ENCODE results near the gene PLXDC1. TPM values are rescaled to one million over a fixed set of nuclear protein-coding genes. Genes with fewer than 3 reads are reported as not detected.

PLXDC1 gene
- total and polyA plus RNA-seq, 2 donors (not counting 1 experiment from before 2014, with no cell fraction given): 5.8 to 6.3 TPM

GRCh38 chr17:39126436-39126835, 25.0 kb downstream of the PLXDC1 start:
- DNase-seq (ENCODE audit: low read depth in 2 of 2): peak in 1 of 2 donors; percentile 28
- no peaks in the 10 kb centered on the region for H3K4me1 ChIP-seq (ENCODE audit: control insufficient read depth, extremely low read depth, insufficient read depth, low read length)

GRCh38 chr17:39125143-39125875, 26.1 kb downstream of the PLXDC1 start:
- Histone ChIP-seq H3K4me3 (replicated peaks in 1 of 4; ENCODE audit: control extremely low read depth in 1 of 4, insufficient read depth in 1 of 4, low read depth in 3 of 4, low read length in 4 of 4) (no peak overlapping the region), H3K4me2 (ENCODE audit: extremely low read depth, insufficient read depth, low read length) (no peak overlapping the region), H3K9me3 (ENCODE audit: control insufficient read depth, insufficient read depth, low read depth, low read length) (no peaks in the 10 kb centered on the region), H4K20me1 (ENCODE audit: control insufficient read depth, extremely low read depth, insufficient read depth, low read length) (no peaks in the 10 kb centered on the region), H3K4me1 (ENCODE audit: control insufficient read depth, extremely low read depth, insufficient read depth, low read length) (no peaks in the 10 kb centered on the region), H2AFZ (ENCODE audit: low read length) (no peak overlapping the region), H3K79me2 (ENCODE audit: control insufficient read depth, insufficient read depth, low read length) (no peaks in the 10 kb centered on the region), H3K36me3 (ENCODE audit: control insufficient read depth, insufficient read depth, low read length) (no peaks in the 10 kb centered on the region), H3K27ac (ENCODE audit: insufficient read depth, low read length) (no peak overlapping the region), H3K9ac (ENCODE audit: insufficient read depth, low read length) (no peak overlapping the region), H3K27me3 (ENCODE audit: control insufficient read depth, insufficient read depth, low read length) (no peaks in the 10 kb centered on the region)
- DNase-seq (ENCODE audit: low read depth in 2 of 2): no peak
- no peak for TF ChIP-seq CTCF (conservative IDR thresholded peaks at IDR 0.05 in 1 of 2, IDR thresholded peaks at IDR 0.05 in 1 of 2; ENCODE audit: low read depth in 1 of 2, low read length in 2 of 2)
- TF ChIP-seq EZH2 (IDR thresholded peaks at IDR 0.05; ENCODE audit: low read length, missing control alignments): no peak

More at GRCh38 chr17:39126436-39126835, 25.0 kb downstream of the PLXDC1 start:
- Histone ChIP-seq H3K36me3 (ENCODE audit: control insufficient read depth, insufficient read depth, low read length) (no peaks in the 10 kb centered on the region), H3K79me2 (ENCODE audit: control insufficient read depth, insufficient read depth, low read length) (no peaks in the 10 kb centered on the region), H3K9me3 (ENCODE audit: control insufficient read depth, insufficient read depth, low read depth, low read length) (no peaks in the 10 kb centered on the region), H3K4me3 (replicated peaks in 1 of 4; ENCODE audit: control extremely low read depth in 1 of 4, insufficient read depth in 1 of 4, low read depth in 3 of 4, low read length in 4 of 4) (no peak overlapping the region), H3K9ac (ENCODE audit: insufficient read depth, low read length) (no peak overlapping the region), H3K27ac (ENCODE audit: insufficient read depth, low read length) (no peak overlapping the region), H2AFZ (ENCODE audit: low read length) (no peak overlapping the region), H3K4me2 (ENCODE audit: extremely low read depth, insufficient read depth, low read length) (no peak overlapping the region), H4K20me1 (ENCODE audit: control insufficient read depth, extremely low read depth, insufficient read depth, low read length) (no peaks in the 10 kb centered on the region), H3K27me3 (ENCODE audit: control insufficient read depth, insufficient read depth, low read length) (no peaks in the 10 kb centered on the region)
- TF ChIP-seq EZH2 (IDR thresholded peaks at IDR 0.05; ENCODE audit: low read length, missing control alignments): no peak
- no peak for TF ChIP-seq CTCF (conservative IDR thresholded peaks at IDR 0.05 in 1 of 2, IDR thresholded peaks at IDR 0.05 in 1 of 2; ENCODE audit: low read depth in 1 of 2, low read length in 2 of 2)

GRCh38 chr17:39123627-39124026, 27.8 kb downstream of the PLXDC1 start:
- DNase-seq (ENCODE audit: low read depth in 2 of 2): peak in 1 of 2 donors; percentile 43
- H3K9me3 ChIP-seq (ENCODE audit: control insufficient read depth, insufficient read depth, low read depth, low read length): no peaks in the 10 kb centered on the region
- H3K27me3 ChIP-seq (ENCODE audit: control insufficient read depth, insufficient read depth, low read length): no peaks in the 10 kb centered on the region
- no peak for TF ChIP-seq CTCF (conservative IDR thresholded peaks at IDR 0.05 in 1 of 2, IDR thresholded peaks at IDR 0.05 in 1 of 2; ENCODE audit: low read depth in 1 of 2, low read length in 2 of 2)
- no peak for TF ChIP-seq EZH2 (IDR thresholded peaks at IDR 0.05; ENCODE audit: low read length, missing control alignments)
- H3K9ac ChIP-seq (ENCODE audit: insufficient read depth, low read length): no peak overlapping the region
- no peaks in the 10 kb centered on the region for H3K79me2 ChIP-seq (ENCODE audit: control insufficient read depth, insufficient read depth, low read length)
- H3K36me3 ChIP-seq (ENCODE audit: control insufficient read depth, insufficient read depth, low read length): no peaks in the 10 kb centered on the region
- H4K20me1 ChIP-seq (ENCODE audit: control insufficient read depth, extremely low read depth, insufficient read depth, low read length): no peaks in the 10 kb centered on the region
- H3K4me3 ChIP-seq (replicated peaks in 1 of 4; ENCODE audit: control extremely low read depth in 1 of 4, insufficient read depth in 1 of 4, low read depth in 3 of 4, low read length in 4 of 4): no peak overlapping the region
- no peak overlapping the region for H2AFZ ChIP-seq (ENCODE audit: low read length)
- H3K4me2 ChIP-seq (ENCODE audit: extremely low read depth, insufficient read depth, low read length): no peak overlapping the region
- no peaks in the 10 kb centered on the region for H3K4me1 ChIP-seq (ENCODE audit: control insufficient read depth, extremely low read depth, insufficient read depth, low read length)
- H3K27ac ChIP-seq (ENCODE audit: insufficient read depth, low read length): no peak overlapping the region

Measured in fibroblast of lung (primary cell).